ENCODE results near the gene HYI. TPM values are rescaled to one million over a fixed set of nuclear protein-coding genes. Genes with fewer than 3 reads are reported as not detected.

The HYI gene
- polyA plus RNA-seq, 1 of the 3 experiments (the other 2 are of a cell fraction), result 11.1 TPM

DNA sequence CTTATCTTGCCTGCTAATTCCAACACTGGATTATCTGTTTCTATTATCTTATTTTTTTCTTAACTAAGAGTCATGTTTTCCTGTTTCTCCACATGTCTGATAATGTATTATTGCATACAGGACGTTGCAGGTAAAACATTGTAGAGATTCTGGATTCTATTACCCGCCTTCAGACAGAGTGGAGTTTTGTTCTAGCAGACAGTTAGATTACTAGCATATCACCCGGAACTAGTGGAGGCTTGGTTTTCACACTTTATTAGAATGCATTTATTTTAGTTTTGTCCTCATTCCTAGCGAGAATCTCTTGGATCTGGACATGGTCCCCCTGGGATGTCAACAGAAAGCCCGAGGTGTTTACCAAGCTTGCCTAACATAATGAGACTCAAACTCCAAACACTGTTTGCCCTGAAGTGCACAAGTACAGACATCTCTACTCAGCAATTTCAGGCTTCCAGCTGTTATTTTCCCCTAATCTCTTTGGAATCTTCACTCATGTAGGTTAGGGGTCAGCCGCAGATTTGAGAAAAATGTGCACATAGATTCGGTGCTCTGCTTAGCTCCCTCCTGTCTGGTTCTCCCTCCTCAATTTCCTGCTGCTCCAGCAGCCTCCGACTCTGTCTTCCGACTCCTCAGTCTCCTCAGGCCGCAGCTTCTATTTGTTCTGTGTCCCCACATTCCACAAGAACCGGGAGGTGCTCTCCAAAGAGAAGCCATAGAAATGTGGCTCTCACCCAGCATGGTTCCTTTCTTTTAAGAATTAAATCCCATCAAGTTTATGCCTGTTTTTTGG lies 40.1 kb upstream of the HYI start:
- Histone ChIP-seq H3K9me3 (peaks cover 4% of the 10 kb centered on the region; the same call in 1 of the 2 replicates), H3K27me3 (ENCODE audit: insufficient read depth) (no peaks in the 10 kb centered on the region), H3K9ac (no peak overlapping the region), H2AFZ (ENCODE audit: low read depth) (no peak overlapping the region), H3K4me1 (ENCODE audit: control insufficient read depth in 1 of 2, insufficient read depth in 2 of 2, low read depth in 1 of 2, low read length in 1 of 2) (peaks cover 4 to 5% of the 10 kb centered on the region in 2 experiments; a peak in 2 of 4 replicates), H3F3A (replicated peaks; ENCODE audit: insufficient read depth) (no peaks in the 10 kb centered on the region), H3K27ac (ENCODE audit: low read depth in 2 of 2, low read length in 1 of 2) (no peak overlapping the region), H3K9me2 (no peaks in the 10 kb centered on the region), H3K4me2 (no peak overlapping the region), H4K20me1 (ENCODE audit: insufficient read depth) (no peaks in the 10 kb centered on the region), H3K4me3 (ENCODE audit: low read depth in 2 of 2, low read length in 1 of 2) (no peak overlapping the region), H3K79me2 (ENCODE audit: insufficient read depth) (no peaks in the 10 kb centered on the region), H3K36me3 (replicated peaks in 1 of 2; ENCODE audit: control insufficient read depth in 1 of 2, insufficient read depth in 2 of 2, low read length in 1 of 2) (no peaks in the 10 kb centered on the region)
- TF ChIP-seq RFX5 (IDR thresholded peaks at IDR 0.05; ENCODE audit: low read length), result no peak
- TF ChIP-seq, protein P1, sequence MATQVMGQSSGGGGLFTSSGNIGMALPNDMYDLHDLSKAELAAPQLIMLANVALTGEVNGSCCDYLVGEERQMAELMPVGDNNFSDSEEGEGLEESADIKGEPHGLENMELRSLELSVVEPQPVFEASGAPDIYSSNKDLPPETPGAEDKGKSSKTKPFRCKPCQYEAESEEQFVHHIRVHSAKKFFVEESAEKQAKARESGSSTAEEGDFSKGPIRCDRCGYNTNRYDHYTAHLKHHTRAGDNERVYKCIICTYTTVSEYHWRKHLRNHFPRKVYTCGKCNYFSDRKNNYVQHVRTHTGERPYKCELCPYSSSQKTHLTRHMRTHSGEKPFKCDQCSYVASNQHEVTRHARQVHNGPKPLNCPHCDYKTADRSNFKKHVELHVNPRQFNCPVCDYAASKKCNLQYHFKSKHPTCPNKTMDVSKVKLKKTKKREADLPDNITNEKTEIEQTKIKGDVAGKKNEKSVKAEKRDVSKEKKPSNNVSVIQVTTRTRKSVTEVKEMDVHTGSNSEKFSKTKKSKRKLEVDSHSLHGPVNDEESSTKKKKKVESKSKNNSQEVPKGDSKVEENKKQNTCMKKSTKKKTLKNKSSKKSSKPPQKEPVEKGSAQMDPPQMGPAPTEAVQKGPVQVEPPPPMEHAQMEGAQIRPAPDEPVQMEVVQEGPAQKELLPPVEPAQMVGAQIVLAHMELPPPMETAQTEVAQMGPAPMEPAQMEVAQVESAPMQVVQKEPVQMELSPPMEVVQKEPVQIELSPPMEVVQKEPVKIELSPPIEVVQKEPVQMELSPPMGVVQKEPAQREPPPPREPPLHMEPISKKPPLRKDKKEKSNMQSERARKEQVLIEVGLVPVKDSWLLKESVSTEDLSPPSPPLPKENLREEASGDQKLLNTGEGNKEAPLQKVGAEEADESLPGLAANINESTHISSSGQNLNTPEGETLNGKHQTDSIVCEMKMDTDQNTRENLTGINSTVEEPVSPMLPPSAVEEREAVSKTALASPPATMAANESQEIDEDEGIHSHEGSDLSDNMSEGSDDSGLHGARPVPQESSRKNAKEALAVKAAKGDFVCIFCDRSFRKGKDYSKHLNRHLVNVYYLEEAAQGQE (IDR thresholded peaks at IDR 0.05; ENCODE audit: low read depth, low read length), result no peak
- 59% methylated on average over 11 of the region's 11 CpGs for WGBS (ENCODE audit: low lambda C conversion rate)
- CTCF ChIA-PET, result no interaction called here
- no peak for DNase-seq
- POLR2A ChIA-PET, result no interaction called here

DNA sequence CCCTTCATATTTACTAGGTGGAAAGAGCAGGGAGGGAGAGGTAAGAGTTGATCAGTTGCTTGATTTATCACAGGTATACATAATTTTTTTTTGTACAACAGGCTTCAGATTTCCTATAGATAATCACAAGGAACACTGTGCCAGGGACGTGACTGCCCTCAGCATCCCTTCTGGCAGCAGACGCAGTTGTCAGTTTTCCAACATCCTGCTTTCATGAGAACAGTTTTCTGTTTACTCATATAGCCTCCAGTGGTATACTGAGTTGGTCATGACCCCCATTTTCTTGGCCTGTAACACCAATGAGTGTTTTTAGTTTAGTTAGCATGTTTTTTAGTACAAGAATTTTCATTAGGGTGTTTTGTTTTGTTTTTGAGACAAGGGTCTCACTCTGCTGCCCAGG lies 39.1 kb upstream of the HYI start:
- H3K27me3 ChIP-seq (ENCODE audit: insufficient read depth), result no peaks in the 10 kb centered on the region
- ChIA-PET CTCF (no interaction called here), POLR2A (no interaction called here)
- no peaks in the 10 kb centered on the region for H3K36me3 ChIP-seq (replicated peaks in 1 of 2; ENCODE audit: control insufficient read depth in 1 of 2, insufficient read depth in 2 of 2, low read length in 1 of 2)
- no peaks in the 10 kb centered on the region for H4K20me1 ChIP-seq (ENCODE audit: insufficient read depth)
- H3K9me2 ChIP-seq, result no peaks in the 10 kb centered on the region
- no peak overlapping the region for H2AFZ ChIP-seq (ENCODE audit: low read depth)
- TF ChIP-seq, protein P2, sequence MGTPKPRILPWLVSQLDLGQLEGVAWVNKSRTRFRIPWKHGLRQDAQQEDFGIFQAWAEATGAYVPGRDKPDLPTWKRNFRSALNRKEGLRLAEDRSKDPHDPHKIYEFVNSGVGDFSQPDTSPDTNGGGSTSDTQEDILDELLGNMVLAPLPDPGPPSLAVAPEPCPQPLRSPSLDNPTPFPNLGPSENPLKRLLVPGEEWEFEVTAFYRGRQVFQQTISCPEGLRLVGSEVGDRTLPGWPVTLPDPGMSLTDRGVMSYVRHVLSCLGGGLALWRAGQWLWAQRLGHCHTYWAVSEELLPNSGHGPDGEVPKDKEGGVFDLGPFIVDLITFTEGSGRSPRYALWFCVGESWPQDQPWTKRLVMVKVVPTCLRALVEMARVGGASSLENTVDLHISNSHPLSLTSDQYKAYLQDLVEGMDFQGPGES (IDR thresholded peaks at IDR 0.05; ENCODE audit: low read depth, low read length), result no peak
- TF ChIP-seq RAD21 (IDR thresholded peaks at IDR 0.05; ENCODE audit: low read length), result no peak
- no peak for TF ChIP-seq MXI1 (IDR thresholded peaks at IDR 0.05; ENCODE audit: low read depth, low read length)
- TF ChIP-seq, protein P1 (IDR thresholded peaks at IDR 0.05; ENCODE audit: low read depth, low read length), result no peak
- H3K4me1 ChIP-seq (ENCODE audit: control insufficient read depth in 1 of 2, insufficient read depth in 2 of 2, low read depth in 1 of 2, low read length in 1 of 2), result peaks cover 4 to 5% of the 10 kb centered on the region in 2 experiments; a peak in 2 of 4 replicates
- no peak overlapping the region for H3K9ac ChIP-seq
- H3F3A ChIP-seq (replicated peaks; ENCODE audit: insufficient read depth), result no peaks in the 10 kb centered on the region
- 63% methylated on average over 2 of the region's 2 CpGs for WGBS (ENCODE audit: low lambda C conversion rate)
- no peak overlapping the region for H3K4me3 ChIP-seq (ENCODE audit: low read depth in 2 of 2, low read length in 1 of 2)
- peaks cover 4% of the 10 kb centered on the region; the same call in 1 of the 2 replicates for H3K9me3 ChIP-seq
- no peak for DNase-seq
- H3K4me2 ChIP-seq, result no peak overlapping the region
- H3K27ac ChIP-seq (ENCODE audit: low read depth in 2 of 2, low read length in 1 of 2), result no peak overlapping the region
- no peaks in the 10 kb centered on the region for H3K79me2 ChIP-seq (ENCODE audit: insufficient read depth)

Data from SK-N-SH (cell line).